ENCODE data around the gene ITGAD. TPM values are rescaled to one million over a fixed set of nuclear protein-coding genes. Genes with fewer than 3 reads are reported as not detected.

The ITGAD gene
- total and polyA plus RNA-seq, 2 of the 13 experiments (the other 11 are each of a cell fraction or from before 2014, with no cell fraction given) = not detected

GRCh38 chr16:31459687-31460581 is 66.8 kb downstream of the ITGAD start (continued):
- no peak for TF ChIP-seq MXD4 (CRISPR knock-in tag; IDR thresholded peaks at IDR 0.05)
- TF ChIP-seq, protein P1, sequence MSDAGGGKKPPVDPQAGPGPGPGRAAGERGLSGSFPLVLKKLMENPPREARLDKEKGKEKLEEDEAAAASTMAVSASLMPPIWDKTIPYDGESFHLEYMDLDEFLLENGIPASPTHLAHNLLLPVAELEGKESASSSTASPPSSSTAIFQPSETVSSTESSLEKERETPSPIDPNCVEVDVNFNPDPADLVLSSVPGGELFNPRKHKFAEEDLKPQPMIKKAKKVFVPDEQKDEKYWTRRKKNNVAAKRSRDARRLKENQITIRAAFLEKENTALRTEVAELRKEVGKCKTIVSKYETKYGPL (CRISPR knock-in tag; IDR thresholded peaks at IDR 0.05) = no peak
- 0 out of 2 replicates have a peak, but pooled peaks have one; percentile 39 for TF ChIP-seq ZNF607 (CRISPR knock-in tag; IDR thresholded peaks at IDR 0.05; ENCODE audit: borderline replicate concordance)
- TF ChIP-seq BCLAF1 (IDR thresholded peaks at IDR 0.05) = no peak
- TF ChIP-seq, protein P2, sequence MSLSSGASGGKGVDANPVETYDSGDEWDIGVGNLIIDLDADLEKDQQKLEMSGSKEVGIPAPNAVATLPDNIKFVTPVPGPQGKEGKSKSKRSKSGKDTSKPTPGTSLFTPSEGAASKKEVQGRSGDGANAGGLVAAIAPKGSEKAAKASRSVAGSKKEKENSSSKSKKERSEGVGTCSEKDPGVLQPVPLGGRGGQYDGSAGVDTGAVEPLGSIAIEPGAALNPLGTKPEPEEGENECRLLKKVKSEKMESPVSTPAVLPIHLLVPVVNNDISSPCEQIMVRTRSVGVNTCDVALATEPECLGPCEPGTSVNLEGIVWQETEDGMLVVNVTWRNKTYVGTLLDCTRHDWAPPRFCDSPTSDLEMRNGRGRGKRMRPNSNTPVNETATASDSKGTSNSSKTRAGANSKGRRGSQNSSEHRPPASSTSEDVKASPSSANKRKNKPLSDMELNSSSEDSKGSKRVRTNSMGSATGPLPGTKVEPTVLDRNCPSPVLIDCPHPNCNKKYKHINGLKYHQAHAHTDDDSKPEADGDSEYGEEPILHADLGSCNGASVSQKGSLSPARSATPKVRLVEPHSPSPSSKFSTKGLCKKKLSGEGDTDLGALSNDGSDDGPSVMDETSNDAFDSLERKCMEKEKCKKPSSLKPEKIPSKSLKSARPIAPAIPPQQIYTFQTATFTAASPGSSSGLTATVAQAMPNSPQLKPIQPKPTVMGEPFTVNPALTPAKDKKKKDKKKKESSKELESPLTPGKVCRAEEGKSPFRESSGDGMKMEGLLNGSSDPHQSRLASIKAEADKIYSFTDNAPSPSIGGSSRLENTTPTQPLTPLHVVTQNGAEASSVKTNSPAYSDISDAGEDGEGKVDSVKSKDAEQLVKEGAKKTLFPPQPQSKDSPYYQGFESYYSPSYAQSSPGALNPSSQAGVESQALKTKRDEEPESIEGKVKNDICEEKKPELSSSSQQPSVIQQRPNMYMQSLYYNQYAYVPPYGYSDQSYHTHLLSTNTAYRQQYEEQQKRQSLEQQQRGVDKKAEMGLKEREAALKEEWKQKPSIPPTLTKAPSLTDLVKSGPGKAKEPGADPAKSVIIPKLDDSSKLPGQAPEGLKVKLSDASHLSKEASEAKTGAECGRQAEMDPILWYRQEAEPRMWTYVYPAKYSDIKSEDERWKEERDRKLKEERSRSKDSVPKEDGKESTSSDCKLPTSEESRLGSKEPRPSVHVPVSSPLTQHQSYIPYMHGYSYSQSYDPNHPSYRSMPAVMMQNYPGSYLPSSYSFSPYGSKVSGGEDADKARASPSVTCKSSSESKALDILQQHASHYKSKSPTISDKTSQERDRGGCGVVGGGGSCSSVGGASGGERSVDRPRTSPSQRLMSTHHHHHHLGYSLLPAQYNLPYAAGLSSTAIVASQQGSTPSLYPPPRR (CRISPR knock-in tag; IDR thresholded peaks at IDR 0.05; ENCODE audit: borderline replicate concordance) = no peak
- TF ChIP-seq MED1 (CRISPR knock-in tag; IDR thresholded peaks at IDR 0.05) = peak; percentile 11; the same call in 1 of the 2 replicates
- no peak for TF ChIP-seq CBFB (CRISPR knock-in tag; IDR thresholded peaks at IDR 0.05)
- no peak for TF ChIP-seq GMEB1 (CRISPR knock-in tag; IDR thresholded peaks at IDR 0.05; ENCODE audit: borderline replicate concordance)
- TF ChIP-seq RFXANK (CRISPR knock-in tag; IDR thresholded peaks at IDR 0.05) = no peak
- TF ChIP-seq, protein P3, sequence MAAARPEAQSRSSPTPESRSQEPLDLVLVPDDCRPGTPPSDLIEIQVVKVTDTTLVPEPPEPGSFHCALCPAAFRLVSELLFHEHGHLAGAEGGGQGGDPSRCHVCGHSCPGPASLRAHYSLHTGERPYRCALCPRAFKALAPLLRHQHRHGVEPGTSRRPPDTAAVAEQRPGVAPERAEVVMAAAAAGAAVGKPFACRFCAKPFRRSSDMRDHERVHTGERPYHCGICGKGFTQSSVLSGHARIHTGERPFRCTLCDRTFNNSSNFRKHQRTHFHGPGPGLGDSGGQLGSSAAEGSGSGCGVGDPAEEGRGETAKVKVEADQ (CRISPR knock-in tag; IDR thresholded peaks at IDR 0.05; ENCODE audit: borderline replicate concordance) = no peak
- peak; percentile 28; the same call in 1 of the 2 replicates for TF ChIP-seq ZNF788 (CRISPR knock-in tag; IDR thresholded peaks at IDR 0.05; ENCODE audit: borderline replicate concordance)
- no peak for TF ChIP-seq MED13 (CRISPR knock-in tag; IDR thresholded peaks at IDR 0.05)
- TF ChIP-seq FOXA1 (IDR thresholded peaks at IDR 0.05) = no peak
- no peak for TF ChIP-seq FOXA1 (CRISPR knock-in tag; IDR thresholded peaks at IDR 0.05)

All from HepG2 (cell line).